Esophagus squamous epithelium (tissue), 4 donors: ENCODE data around the gene ZNF432.

ENCODE experiments used
- CTCF ChIP-seq, 6 experiments: fragments of 450-650 bp in 4 of 6; fragments of 200-600 bp in 2 of 6; sonication (generic) in 2 of 6; IDR thresholded peaks; one replicate each; pipeline ENCODE4 v1.5.1; 2016 to 2019; ENCODE audit warnings: antibody characterized with exemption in 6 of 6, mild to moderate bottlenecking in 4 of 6, moderate library complexity in 4 of 6
- POLR2A ChIP-seq, 4 donors: fragments of 450-650 bp; IDR thresholded peaks; one replicate each; pipeline ENCODE4 v1.6.1; 2017; ENCODE audit warnings: antibody characterized with exemption in 4 of 4, mild to moderate bottlenecking in 4 of 4, moderate library complexity in 3 of 4

GRCh38 chr19:51983361-51983760 lies 65.3 kb downstream of the ZNF432 start:
- TF ChIP-seq CTCF (IDR thresholded peaks at IDR 0.05) (no peak), POLR2A (IDR thresholded peaks at IDR 0.05) (no peak)
